ENCODE measurements around the gene OR11L1.

Gene OR11L1, protein sequence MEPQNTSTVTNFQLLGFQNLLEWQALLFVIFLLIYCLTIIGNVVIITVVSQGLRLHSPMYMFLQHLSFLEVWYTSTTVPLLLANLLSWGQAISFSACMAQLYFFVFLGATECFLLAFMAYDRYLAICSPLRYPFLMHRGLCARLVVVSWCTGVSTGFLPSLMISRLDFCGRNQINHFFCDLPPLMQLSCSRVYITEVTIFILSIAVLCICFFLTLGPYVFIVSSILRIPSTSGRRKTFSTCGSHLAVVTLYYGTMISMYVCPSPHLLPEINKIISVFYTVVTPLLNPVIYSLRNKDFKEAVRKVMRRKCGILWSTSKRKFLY

DNA sequence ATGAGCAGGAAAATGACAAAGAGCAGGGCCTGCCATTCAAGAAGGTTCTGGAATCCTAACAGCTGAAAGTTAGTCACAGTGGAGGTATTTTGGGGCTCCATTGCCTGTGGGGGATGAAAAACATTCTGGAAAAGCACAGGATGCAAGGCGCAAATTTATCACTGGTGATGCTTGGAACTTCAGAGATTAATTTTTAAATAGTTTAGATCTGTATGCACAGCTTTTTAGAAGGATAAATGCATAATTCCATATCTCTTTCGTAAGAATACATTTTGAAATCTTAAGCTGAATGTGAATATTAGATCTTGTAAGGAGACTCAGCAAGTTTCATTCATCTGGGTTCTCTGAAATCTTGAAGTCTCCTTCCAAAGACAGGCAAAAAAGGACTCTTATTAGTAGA is at the start of gene OR11L1:
Gene OR11L1, minus strand, starts transcription at position 101 of the 400 bp plus-strand sequence. Its CDS starts 0 bp downstream, at position 101.
- no peak within 1 kb of the TSS for H3K4me3 ChIP-seq (ENCODE audit: low read depth, low read length)

DNA sequence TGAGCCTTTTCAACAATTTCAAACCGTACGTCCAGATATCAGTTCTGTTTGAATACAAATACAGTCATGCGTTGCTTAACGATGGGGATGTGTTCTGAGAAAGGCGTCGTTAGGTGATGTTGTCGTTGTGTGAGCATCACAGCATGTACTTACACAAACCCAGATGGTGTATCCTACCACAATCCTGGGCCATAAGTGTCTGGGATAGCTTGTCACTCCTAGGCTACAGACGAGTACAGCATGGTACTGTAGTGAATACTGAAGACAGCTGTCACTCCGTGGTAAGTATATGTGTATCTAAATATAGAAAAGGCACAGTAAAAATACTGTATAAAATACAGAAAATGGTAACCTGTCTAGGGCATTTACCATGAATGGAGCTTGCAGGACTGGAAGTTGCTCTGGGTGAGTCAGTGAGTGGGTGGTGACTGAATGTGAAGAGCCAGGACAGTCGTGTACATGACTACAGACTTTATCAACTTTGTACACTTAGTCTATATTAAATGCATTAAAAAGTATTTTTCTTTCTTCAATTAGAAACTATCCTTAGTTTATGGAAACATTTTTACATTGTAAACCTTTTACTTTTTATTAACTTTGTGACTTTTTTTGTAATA is 43.2 kb upstream of the OR11L1 start:
- H3K4me3 ChIP-seq (ENCODE audit: low read depth, low read length), result no peak overlapping the region

DNA sequence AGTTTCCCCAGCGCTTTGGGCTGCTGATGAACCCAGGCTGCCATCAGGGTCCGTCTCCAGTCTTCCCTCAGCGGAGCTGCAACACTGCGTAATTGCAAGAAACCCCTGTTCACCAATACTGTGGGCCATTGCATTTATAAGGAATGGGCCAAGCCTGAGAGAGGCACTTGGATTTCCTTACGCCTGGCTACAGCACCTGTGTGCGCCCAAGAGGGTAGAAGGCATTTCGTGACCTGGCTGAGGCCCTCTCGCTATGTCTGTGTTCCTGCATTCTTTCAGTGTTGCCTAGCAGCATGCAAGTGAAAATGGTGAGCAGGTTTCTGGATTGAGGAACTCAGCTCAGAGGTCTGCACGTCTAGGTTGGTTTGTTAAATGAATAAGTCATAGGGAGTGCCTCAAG is 41.6 kb upstream of the OR11L1 start:
- H3K4me3 ChIP-seq (ENCODE audit: low read depth, low read length), result no peak overlapping the region

DNA sequence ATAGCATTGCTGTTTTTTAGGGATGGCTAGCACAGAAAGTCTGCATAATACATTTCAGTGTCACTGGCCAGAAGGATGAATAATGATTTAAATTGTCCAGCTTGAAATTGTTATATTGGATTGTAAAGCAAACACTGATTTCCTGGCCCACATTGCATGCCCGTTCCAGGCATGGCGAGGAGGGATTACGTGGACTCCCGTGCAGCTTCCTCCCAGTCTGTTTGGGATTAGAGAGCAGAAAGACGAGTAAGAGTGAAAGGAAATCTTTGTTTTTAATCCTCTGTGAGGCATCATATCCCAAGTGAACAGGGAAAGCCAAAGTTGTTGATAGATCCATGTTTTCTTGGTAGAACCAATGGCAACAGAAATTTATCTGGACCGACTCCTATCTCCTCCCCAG is 23.7 kb upstream of the OR11L1 start:
- H3K4me3 ChIP-seq (ENCODE audit: low read depth, low read length), result no peak overlapping the region

DNA sequence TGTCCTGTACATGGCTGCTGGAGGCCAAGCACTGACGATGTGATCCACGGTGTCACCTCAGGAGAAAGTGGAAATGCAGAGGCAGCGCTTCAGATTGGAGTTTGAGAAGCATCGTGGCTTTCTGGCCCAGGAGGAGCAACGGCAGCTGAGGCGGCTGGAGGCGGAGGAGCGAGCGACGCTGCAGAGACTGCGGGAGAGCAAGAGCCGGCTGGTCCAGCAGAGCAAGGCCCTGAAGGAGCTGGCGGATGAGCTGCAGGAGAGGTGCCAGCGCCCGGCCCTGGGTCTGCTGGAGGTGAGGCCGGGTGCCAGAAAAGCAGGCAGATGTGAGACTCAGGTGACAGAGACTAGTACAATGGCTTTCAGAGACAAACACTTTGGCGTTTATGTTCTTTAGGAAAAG is 22.9 kb upstream of the OR11L1 start:
- H3K4me3 ChIP-seq (ENCODE audit: low read depth, low read length), result no peak overlapping the region

DNA sequence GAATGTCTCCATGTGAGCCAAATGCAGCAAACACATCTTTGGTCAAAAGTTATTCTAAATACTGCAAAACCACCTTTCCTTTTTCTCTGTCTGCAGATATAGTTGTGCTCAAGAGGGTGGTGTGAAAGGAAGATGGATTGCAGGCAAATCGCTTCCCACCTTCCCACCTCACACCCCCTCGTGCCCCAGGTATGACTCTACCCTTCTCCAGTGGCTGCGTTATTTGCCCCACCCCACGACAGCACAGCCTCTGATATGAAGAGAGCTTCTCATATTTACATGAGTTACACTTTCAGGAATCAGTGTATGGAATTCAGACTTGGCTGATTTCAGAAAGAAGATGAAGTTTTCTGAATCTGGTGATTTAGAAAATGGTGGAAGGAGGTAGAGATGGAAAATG is 21.1 kb upstream of the OR11L1 start:
- no peak overlapping the region for H3K4me3 ChIP-seq (ENCODE audit: low read depth, low read length)

DNA sequence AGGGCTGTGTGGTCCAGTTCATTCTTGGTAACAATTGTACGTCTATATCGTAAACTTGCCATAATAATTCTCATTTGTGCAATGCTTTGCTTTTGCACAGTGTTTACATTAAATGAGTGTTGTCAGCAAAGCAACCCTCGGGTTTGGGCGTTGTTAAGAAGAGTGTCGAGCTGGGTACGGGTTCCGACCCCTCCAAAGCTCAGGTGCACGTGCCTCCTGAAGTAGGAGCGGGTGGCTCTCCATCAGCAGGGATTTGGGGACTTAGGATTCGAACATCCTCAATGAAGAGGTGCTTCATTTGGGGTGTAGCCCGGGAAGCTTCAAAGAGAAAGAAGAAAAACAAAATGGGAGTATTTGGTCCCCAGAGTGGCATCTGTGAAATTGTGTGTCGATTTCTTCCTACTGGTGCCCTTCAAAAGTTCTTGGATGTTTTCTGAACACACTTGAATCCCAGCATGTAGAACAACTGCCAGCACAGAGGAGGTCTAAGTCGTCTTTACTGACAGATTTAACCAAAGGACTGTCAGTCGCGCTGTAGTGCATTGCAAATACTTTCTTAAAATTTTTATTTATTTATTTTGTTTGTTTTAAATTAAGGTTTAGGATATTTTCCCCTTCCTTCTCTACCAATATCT is 16.4 kb upstream of the OR11L1 start:
- H3K4me3 ChIP-seq (ENCODE audit: low read depth, low read length), result peak overlapping the region; percentile 55

DNA sequence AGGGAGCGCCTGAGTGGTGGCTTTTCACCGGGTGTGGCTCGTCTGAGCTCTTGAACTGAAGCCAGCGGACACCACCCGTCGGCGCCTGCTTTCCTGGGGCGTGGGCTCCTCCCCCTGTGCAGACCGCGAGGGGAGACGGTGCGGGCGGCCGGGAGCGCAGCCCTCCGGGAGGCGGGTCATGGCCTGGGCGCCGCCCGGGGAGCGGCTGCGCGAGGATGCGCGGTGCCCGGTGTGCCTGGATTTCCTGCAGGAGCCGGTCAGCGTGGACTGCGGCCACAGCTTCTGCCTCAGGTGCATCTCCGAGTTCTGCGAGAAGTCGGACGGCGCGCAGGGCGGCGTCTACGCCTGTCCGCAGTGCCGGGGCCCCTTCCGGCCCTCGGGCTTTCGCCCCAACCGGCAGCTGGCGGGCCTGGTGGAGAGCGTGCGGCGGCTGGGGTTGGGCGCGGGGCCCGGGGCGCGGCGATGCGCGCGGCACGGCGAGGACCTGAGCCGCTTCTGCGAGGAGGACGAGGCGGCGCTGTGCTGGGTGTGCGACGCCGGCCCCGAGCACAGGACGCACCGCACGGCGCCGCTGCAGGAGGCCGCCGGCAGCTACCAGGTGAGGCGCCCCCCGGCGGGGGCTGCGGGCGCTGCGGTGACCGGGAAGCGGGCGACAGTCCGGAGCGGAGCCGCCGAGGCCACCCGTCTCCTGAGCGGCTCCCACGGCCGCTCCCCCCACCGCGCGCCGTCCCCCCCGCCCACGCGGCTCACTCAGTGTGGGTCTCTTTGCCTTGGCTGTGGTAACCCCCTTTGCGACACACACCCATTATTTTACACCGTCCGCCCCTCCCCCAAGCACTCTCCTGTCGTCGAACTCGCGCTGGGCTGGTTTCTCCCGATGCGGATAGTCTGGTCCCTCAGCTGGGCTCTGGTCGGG is 15.6 kb upstream of the OR11L1 start, which contains the start of gene TRIM58:
Gene TRIM58, plus strand, starts transcription at position 119 of the 916 bp plus-strand sequence. Its CDS starts 60 bp downstream, at position 179.
- peak within 1 kb of the TSS; percentile 55 for H3K4me3 ChIP-seq (ENCODE audit: low read depth, low read length)

DNA sequence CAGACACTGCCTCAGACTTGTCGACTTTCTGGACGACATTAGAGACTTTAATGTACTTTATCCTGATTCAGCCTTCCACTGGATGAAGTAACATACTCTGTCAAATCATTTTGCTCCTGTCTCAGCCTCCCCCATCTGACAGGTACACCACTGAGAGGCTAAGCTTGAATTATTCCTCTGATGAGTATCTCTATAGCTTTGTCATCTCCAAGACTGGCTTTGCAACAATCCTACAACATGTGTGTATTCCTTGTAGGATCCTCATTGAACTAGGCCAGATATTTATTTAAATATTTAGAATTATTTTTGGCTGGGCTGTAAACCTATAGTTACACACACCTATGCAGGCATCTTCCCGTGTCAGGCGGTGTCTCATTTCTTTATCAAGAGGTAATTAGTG is 14.2 kb upstream of the OR11L1 start:
- no peak overlapping the region for H3K4me3 ChIP-seq (ENCODE audit: low read depth, low read length)

DNA sequence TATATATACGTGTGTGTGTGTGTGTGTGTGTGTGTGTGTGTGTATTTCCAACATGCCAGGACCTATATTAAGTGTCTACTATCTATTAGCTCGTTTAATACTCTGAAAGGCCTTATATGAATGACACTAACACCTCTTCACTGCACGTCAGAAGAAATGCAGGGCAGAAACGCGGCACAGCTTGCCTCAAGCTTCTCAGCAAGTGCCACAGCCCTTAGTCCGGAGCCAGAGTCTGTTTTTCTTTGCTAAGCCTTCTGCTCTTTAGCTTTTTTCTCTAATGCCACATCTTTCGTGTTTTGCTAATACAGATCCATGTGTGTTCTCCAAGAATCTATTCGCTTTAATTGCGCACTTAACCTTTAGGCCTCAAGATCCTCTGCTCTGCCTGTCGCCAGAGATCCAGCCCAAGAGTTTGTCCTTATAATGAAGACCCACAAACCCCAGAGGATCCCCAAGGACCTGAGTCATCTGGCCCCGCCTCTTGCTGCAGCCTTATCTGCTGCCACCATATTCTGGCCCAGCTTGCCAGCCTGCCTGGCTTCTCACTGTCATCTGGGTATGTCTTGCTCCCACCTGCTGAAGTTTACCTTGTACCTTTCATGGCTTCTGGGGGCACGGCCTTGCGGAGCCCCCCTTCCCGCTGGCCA is 13.3 kb upstream of the OR11L1 start:
- no peak overlapping the region for H3K4me3 ChIP-seq (ENCODE audit: low read depth, low read length)

DNA sequence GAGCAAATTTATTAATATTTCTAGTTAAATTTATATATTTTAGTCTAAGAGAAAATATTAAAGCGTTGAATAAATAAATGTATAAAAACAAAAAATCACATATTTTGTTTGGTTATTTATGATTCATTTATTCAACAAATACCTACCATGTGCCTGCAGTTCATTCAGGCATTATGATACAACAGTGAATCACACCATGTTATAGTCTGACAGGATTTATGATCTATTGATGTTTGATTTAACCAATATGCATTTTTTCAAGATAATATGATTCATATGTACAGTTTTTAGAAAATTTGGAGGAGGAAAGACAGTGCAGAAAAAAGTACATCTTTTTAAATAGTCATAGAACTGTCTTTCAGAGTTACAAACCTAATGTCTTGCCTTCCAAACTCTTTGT is 7.9 kb upstream of the OR11L1 start:
- H3K4me3 ChIP-seq (ENCODE audit: low read depth, low read length), result no peak overlapping the region

DNA sequence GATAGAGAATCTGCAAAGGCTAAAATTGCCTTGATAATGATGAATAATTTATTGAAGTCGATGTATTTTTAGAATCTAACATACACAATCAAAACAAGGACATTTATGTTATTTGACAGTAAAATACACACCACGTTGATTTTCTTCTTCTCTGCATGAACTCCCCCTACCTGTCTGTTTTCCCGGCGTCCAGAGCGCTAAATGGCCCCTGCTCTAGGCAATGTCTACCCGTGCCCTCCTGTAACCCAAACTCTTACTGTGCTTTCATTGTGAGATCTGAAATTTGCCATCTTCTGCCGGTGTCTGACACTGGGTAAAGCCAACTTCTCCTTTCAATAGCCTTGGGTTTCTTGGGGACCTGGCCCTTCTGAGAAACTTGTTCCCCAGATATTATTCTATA is 6.7 kb upstream of the OR11L1 start:
- no peak overlapping the region for H3K4me3 ChIP-seq (ENCODE audit: low read depth, low read length)

DNA sequence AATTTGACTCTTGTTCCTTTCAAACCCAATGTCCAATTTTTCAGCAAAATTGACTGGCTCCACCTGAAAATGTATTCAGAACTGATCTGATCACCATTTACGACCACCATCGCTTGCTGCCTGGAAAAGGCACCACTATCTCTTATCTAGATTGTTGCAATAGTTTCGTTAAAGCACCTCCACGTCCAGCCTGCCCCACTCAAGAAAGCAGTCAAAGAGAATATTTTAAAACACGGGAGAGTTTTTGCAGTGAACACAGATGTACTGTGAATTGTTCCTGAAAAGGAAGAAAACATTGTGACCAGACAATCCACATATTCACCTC is 4.0 kb upstream of the OR11L1 start:
- H3K4me3 ChIP-seq (ENCODE audit: low read depth, low read length), result no peak overlapping the region

DNA sequence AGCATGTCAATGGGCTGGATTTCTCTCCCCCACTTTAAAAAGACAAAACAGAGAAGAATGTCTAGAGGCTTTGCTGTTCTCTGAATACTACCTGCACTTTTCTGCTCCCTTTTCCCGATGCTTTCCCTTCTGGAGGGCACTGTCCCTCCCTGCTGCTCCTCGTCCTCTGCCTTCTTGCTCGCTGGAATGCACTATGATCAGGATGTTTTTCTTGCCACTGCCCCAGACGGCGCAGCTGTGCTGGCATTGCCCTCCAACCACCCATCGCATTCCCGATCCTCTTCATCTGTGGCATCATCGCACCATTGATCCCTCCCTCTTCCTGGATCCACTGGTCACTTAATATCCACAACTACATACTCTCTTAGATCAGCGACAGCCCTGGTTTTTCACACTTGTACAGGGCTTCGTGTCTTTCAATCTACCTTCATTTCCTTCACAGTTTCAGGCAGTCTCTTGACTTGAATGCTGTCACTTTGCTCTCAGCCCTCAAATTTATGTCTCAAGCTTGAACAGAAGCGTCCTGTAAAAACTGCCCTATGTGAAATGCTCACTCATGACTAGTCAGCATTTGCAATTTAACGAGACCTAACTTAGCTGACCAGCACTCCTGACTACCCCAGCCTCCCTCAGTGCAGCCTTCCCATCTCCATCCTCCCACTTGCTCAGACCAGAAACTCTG is 3.5 kb upstream of the OR11L1 start:
- no peak overlapping the region for H3K4me3 ChIP-seq (ENCODE audit: low read depth, low read length)

DNA sequence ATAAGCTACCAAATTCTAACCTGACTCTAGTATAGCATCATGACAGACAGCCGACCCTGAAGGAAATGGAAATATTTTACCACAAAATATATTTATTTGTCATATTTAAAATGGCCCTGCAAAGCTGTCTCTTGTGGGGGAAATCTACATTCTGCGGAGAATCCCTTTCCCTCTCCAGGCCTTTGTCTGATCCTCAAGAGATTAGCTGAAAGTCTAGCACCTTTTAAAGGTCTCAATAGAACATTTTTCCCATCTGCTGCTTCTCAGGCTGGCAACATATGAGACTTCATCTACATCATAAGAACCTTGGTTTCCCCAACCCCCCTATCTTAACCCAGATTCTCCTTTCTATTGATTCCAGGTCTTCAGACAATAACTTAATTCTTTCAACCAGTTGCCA is 1.7 kb upstream of the OR11L1 start:
- H3K4me3 ChIP-seq (ENCODE audit: low read depth, low read length), result no peak overlapping the region

DNA sequence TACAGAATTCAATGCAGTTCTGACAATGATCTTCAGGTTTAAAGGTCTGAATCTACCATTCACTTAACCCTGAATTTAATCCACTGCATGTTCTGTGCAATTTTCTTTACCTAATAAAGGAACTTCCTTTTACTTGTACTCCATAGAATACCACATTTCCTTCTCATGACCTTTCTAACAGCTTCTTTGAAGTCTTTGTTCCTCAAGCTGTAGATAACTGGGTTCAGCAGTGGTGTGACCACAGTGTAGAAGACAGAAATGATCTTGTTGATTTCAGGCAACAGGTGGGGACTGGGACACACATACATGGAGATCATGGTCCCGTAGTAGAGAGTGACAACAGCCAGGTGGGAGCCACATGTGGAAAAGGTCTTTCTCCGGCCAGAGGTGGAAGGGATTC is 878 bp downstream of the OR11L1 start:
- no peak overlapping the region for H3K4me3 ChIP-seq (ENCODE audit: low read depth, low read length)

DNA sequence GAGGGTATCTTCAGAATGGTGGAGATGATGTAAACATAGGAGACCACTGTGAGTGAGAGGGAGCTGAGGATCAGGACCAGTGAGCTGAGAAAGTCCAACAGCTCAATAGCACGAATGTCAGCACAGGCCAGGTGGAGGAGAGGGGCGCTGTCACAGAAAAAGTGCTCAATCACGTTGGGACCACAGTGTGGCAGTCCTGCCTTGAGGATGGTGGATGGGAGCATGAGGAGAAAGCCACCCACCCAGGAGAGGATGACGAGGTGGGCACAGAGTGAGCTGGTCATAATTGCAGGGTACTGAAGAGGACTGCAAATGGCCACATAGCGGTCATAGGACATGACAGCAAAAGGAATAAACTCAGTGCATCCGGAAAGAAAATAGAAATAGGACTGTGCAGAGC is 8.1 kb downstream of the OR11L1 start:
- no peak overlapping the region for H3K4me3 ChIP-seq (ENCODE audit: low read depth, low read length)

DNA sequence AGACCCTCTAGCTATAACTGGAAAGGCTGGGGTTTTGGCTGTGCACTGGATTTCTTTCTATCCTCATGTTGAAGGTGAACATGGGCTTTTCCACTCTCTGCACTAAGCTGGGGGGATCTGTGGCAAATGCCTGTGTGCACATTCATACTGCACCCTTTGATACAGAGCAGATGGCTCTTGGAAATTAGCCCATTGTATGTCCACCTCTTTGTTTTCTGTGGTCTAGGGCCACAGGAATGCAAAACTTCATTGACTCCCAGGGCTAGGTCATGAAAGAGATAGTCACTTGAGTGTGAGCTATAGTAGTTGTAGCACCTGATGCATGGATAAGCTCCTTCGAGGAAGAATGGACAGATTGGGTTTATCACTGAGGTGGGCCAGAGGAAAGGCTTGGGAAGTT is 12.0 kb downstream of the OR11L1 start:
- no peak overlapping the region for H3K4me3 ChIP-seq (ENCODE audit: low read depth, low read length)

DNA sequence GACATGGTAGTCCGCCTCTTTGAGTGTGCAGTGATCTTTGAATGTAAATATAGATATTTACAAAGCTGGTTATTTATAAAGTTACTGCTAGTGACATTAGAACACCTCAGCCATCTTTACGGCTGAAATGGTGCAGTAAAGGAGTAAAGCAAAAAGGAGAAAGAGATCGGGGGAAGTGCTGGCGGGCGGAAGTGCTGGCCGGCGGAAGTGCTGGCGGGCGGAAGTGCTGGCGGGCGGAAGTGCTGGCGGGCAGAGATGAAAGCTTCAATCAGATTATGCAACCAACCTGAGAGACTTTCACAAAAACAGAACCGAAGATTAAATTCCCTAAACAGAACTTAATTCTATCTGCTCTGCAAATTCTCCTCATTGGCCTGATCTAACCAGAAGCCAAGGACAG is 16.3 kb downstream of the OR11L1 start:
- no peak overlapping the region for H3K4me3 ChIP-seq (ENCODE audit: low read depth, low read length)

DNA sequence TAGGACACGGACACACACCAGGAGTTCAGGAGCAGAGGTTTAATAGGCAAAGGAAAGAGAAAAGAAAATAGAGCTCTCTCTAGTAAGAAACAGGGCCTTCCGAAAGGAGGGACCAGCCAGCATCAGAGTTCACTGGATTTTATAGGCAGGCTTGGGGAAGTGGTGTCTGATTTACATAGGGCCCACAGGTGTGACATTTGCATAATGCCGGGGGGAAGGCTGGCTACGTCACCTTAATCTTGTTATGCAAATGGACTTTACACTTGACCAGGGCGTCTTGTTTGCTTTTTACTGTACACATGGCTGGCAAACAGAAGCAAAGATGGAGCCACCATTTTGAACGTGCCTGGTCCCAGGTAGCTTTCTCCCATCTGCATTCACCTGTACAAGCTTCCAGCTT is 17.7 kb downstream of the OR11L1 start, which contains the start of gene OR14A16:
Gene OR14A16, minus strand, starts transcription at position 97 of the 400 bp plus-strand sequence. CDS start 8,390 bp downstream, outside the sequence.
- no peak within 1 kb of the TSS for H3K4me3 ChIP-seq (ENCODE audit: low read depth, low read length)
